D721Med (cell line): ENCODE results near the gene ARF1.

ENCODE experiments used
- DNase-seq: peaks from one replicate; pipeline ENCODE4 v3.0.0; 2011; ENCODE audit warnings: low spot score; ENCODE audit not compliant: insufficient read length
- FAIRE-seq: peaks from 2 replicates; lab custom pipeline; 2011; peaks lifted over from hg19 to GRCh38; lab: Jason Lieb, UNC
- TF ChIP-seq, protein P1 (sequence below): IDR thresholded peaks from 2 replicates; pipeline ENCODE4 v1.5.1; 2012; ENCODE audit warnings: mild to moderate bottlenecking, control low read depth; ENCODE audit not compliant: insufficient read depth; ENCODE audit errors: missing control alignments

ARF1 gene

DNA sequence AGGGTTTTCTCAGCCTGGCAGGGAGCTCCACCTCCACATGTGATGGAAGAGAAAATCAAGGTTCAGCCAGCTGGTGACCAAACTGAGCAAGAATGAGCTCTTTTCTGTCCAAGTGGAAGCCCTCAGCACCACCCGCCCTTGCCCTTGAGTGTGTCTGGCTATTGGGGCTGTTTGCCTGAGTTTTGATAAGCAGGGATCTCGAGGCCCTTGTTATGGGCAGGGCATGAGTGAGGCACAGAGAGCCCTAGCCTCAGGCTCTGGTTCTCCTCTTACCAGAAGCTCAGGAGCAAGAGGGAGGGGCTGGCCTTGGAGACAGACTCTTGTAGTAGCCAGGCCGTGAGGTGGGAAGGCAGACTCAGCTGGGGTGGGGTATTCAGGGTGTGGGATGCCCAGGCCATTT lies 37.5 kb upstream of the ARF1 start:
- TF ChIP-seq, protein P1, sequence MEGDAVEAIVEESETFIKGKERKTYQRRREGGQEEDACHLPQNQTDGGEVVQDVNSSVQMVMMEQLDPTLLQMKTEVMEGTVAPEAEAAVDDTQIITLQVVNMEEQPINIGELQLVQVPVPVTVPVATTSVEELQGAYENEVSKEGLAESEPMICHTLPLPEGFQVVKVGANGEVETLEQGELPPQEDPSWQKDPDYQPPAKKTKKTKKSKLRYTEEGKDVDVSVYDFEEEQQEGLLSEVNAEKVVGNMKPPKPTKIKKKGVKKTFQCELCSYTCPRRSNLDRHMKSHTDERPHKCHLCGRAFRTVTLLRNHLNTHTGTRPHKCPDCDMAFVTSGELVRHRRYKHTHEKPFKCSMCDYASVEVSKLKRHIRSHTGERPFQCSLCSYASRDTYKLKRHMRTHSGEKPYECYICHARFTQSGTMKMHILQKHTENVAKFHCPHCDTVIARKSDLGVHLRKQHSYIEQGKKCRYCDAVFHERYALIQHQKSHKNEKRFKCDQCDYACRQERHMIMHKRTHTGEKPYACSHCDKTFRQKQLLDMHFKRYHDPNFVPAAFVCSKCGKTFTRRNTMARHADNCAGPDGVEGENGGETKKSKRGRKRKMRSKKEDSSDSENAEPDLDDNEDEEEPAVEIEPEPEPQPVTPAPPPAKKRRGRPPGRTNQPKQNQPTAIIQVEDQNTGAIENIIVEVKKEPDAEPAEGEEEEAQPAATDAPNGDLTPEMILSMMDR = no peak
- FAIRE-seq = no peak

DNA sequence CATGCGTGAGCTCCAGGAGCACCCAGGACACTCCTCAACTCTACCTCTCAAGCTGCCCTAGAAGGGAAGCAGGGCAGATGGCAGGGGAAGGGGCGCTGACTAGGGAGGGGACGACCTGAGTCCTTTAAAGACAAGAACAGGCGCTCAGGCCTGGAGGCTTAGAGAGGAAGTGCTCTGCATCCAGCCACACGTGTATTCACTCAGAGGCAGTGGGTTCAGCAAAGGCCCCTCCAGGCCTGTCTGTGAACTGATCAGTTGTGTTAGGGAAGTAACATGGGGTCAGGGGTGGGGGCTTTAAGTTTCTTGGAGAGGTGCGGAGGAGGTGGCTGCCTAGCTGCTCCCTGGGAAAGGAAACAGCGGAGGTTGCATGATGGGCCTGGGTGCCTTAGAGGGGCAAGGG lies 37.1 kb upstream of the ARF1 start:
- TF ChIP-seq, protein P1 = no peak
- FAIRE-seq (no peak), DNase-seq (no peak)

More for the DNA sequence above, 37.5 kb upstream of the ARF1 start:
- no peak for DNase-seq

DNA sequence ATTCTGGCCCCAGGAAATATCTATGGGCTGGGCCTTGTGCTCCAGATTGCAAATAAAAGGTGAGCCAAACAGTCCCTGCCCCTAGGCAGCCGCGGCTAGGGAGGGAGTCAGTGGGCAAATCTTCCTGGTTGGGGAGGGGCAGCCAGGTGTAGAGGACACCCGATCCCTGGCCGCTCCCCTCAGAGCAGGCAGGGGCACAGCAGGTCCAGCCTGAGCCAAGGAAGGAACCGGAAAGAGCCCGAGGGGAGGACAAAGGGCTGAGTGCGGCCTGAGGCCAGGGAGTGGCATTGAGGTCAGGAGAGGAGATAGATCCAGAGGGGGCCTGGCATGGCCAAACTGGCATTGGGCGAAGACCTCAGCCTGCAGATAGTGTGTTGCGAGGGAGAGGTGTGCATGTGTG lies 36.6 kb upstream of the ARF1 start:
- FAIRE-seq (no peak), DNase-seq (no peak)
- TF ChIP-seq, protein P1 = no peak

DNA sequence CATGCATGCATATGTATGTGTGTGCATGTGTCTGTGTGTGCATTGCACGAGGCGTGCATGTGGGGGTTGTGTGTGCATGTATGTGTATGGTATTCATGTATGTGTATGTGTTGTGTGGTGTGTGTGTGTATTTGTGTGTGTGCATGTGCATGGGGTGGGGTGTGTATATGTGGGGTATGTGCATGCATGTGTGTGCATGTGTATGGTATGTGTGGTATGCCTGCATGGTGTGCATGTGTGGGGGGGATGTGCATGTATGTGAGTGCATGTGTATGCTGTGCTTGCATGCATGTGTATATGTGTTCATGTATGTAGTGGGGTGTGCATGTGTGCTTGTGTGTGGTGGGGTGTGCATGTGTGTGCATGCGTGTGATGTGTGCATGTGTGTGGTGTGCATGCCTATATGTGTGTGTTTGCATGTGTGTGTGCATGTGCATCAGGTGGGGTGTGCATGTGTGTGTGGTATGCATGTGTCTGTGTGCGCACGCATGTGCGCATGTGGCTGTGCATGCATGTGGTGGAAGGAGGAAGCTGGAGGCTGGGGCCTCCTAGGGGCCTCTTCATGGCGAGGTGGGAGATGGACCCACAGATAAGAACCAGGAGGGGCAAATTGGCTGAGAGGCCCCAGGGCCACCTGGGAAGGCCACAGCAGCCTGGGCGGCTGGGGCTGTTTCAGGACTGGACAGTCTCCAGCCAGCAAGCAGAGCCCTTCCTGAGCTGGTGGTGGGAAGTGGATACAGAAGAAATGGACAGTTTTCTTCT lies 35.9 kb upstream of the ARF1 start:
- TF ChIP-seq, protein P1 = no peak
- DNase-seq (no peak), FAIRE-seq (no peak)

DNA sequence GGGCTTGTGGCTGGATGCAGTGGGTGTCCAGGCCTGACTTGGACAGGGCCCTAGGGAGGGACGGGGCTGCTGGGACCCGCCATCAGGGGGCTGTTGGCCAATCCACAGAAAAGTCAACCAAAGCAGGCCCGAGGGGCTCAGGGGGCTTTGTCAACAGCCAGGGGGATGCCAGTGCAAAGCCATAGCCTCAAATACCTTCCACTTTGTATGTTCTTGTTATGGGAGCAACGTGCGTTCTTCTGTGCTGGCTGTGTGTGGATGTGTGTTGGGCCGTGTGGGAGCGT lies 35.4 kb upstream of the ARF1 start:
- DNase-seq (no peak), FAIRE-seq (no peak)
- TF ChIP-seq, protein P1 = no peak

DNA sequence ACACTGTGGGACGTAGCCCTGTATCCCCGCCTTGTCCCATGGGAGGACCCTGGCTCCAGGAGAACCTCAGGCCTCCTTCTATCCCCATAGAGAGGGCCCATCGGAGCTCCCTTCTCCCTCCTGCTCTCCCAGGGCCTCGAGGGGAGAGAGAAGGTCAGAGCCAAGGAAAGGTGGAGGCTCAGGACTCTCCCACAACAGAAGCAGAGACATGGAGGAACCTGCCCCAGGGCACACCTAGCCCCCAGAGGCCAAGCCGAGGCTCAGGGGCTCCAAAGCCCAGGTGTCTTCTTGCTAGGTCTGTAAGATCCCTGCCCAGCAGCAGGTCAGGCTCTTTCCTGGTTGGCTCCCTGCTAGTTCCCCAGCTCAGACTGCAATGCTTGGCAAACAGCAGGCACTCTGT lies 34.4 kb upstream of the ARF1 start:
- TF ChIP-seq, protein P1 = no peak
- DNase-seq = no peak
- no peak for FAIRE-seq

DNA sequence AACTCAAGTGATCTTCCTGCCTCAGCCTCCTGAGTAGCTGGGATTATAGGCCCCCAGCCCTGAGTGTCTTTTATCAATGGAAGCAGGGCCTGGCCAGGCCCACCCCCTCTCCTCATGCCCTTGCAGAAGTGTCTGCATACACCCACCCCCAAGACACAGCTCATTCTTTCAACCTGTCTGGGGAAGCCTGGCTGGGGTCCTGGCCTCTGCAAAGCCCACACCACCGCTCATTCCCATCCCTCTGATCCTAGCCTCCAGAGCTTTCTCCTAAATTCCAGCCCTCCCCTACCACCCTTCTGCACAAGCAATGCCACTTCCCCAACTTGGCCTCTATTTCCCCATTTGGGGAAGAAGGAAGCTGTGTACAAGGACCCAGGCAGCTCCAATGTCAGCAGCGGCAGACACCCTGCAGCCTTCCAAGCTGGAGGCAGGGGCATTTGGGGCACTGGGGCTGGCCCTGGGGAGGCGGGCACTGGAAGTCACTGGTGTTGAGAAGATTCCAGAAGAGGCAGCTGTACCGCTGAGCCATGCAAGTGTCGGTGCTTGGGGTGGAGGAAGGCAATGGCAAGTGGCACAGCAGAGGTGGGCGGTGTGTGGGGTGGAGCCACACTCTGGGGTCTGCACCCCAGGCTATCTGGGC lies 33.7 kb upstream of the ARF1 start:
- TF ChIP-seq, protein P1 = no peak
- DNase-seq (no peak), FAIRE-seq (no peak)
